Loucy (cell line): ENCODE measurements around the gene PRKN.

Experiments used
- EZH2phosphoT487 ChIP-seq: fragments of 200-600 bp; IDR thresholded peaks from 2 replicates; pipeline ENCODE4 v1.6.1; 2018; ENCODE audit warnings: antibody characterized with exemption, mild to moderate bottlenecking, moderate library complexity, borderline replicate concordance
- TF ChIP-seq, protein P1 (sequence below): fragments of 200-600 bp; sonication (generic); conservative IDR thresholded peaks from 2 replicates; pipeline ENCODE4 v1.5.1; 2014; ENCODE audit warnings: mild to moderate bottlenecking, antibody characterized with exemption, low read length

DNA sequence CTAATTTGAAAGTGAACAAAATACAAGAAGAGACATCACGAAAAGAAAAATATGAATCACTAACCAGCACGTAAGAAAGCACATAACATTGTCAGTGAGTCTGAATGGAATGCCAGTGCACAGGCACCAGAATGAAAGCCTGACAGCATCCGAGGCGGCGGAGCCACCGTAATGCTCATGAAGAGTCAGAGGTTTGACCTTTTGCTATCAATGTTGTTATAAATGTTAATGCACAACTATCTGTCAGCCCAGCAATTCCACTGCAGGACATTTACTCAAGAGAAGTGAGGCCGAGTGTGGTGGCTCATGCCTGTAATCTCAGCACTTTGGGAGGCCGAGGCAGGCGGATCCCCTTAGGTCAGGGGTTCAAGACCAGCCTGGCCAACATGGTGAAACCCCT is 562.1 kb downstream of the PRKN start:
- TF ChIP-seq, protein P1, sequence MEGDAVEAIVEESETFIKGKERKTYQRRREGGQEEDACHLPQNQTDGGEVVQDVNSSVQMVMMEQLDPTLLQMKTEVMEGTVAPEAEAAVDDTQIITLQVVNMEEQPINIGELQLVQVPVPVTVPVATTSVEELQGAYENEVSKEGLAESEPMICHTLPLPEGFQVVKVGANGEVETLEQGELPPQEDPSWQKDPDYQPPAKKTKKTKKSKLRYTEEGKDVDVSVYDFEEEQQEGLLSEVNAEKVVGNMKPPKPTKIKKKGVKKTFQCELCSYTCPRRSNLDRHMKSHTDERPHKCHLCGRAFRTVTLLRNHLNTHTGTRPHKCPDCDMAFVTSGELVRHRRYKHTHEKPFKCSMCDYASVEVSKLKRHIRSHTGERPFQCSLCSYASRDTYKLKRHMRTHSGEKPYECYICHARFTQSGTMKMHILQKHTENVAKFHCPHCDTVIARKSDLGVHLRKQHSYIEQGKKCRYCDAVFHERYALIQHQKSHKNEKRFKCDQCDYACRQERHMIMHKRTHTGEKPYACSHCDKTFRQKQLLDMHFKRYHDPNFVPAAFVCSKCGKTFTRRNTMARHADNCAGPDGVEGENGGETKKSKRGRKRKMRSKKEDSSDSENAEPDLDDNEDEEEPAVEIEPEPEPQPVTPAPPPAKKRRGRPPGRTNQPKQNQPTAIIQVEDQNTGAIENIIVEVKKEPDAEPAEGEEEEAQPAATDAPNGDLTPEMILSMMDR: no peak
- no peak for TF ChIP-seq EZH2phosphoT487
